ENCODE measurements around the gene USP33.
A peak's percentile ranks its signal among the peaks of the same experiment; 100 is the strongest.
"Not testable (repeated sequence)": the region's sequence is repeated elsewhere in the genome, so short reads cannot be mapped to it uniquely, and the experiment has no call there.

Gene USP33

DNA sequence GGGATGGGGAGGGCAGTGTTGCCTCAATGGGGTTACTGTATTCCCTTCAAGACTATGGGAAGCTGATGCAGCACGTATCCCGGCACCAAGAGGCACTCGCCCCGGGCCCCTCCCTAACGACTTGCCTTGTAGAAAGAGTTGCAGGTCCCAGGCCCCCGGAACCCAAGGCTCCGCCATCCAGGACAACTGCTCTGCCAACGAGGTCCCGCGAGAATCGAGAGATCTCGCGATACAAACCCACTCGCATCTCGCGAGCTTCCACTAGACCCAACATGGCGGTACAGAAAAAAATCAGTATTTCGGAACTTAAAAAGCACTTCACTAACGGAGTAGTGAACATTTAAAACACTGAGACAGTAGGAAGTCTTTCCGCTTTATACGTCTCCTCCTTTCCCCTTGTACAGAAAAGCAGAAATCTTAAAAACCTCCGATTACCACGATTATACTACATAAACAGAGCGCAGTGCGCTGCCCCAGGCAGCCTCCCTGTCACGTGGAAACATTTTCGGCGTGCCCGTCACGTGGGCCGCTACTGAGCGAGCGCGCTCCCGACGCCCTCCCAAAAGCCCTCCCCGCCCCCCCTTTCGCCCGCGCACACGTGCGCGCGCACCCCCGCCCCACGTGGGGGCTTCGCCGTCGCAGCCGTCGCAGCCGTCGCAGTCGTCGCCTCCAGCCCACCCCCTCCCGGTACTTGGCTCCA is 77.0 kb downstream of the USP33 start, which contains the start of gene ZZZ3:
TSS of gene ZZZ3 (minus strand) at position 199 of the 700 bp plus-strand sequence. CDS start 49,304 bp downstream, outside the sequence.
- no peaks in the 10 kb centered on the region for H3K36me3 ChIP-seq (replicated peaks)
- in situ Hi-C loops (cut with HindIII; ENCODE audit: low pct_ligation_motif_present, low sequenced_read_pairs): no loop called here
- H3K27me3 ChIP-seq (replicated peaks): no peaks in the 10 kb centered on the region
- H3K27ac ChIP-seq: peak within 1 kb of the TSS; percentile 97
- TF ChIP-seq, protein P1, sequence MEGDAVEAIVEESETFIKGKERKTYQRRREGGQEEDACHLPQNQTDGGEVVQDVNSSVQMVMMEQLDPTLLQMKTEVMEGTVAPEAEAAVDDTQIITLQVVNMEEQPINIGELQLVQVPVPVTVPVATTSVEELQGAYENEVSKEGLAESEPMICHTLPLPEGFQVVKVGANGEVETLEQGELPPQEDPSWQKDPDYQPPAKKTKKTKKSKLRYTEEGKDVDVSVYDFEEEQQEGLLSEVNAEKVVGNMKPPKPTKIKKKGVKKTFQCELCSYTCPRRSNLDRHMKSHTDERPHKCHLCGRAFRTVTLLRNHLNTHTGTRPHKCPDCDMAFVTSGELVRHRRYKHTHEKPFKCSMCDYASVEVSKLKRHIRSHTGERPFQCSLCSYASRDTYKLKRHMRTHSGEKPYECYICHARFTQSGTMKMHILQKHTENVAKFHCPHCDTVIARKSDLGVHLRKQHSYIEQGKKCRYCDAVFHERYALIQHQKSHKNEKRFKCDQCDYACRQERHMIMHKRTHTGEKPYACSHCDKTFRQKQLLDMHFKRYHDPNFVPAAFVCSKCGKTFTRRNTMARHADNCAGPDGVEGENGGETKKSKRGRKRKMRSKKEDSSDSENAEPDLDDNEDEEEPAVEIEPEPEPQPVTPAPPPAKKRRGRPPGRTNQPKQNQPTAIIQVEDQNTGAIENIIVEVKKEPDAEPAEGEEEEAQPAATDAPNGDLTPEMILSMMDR (IDR thresholded peaks at IDR 0.05; ENCODE audit: low read depth, low read length, missing control alignments): no peak
- peak within 1 kb of the TSS; percentile 78 for H3K4me3 ChIP-seq (ENCODE audit: low read depth, low read length)
- DNase-seq: peak; percentile 94

DNA sequence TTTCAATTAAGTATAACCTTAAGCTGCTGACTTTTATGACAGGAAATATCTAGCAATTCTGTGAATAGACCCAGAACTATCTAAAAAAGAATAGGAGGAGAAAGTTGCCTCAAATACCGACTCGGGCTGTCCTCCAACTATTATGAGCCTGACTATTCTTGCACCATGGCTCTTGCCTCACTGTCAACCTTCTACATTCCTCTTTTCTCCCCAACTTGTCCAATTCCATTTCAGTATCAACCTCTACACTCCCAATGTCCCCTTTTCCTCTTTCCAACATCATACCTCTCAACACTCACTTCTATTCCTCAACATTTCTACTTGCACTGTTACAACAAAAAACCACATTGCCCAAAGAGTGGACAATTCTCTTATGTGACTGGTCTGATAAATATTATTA is 79.5 kb downstream of the USP33 start:
- no peak overlapping the region for H3K4me3 ChIP-seq (ENCODE audit: low read depth, low read length)
- TF ChIP-seq, protein P1 (IDR thresholded peaks at IDR 0.05; ENCODE audit: low read depth, low read length, missing control alignments): no peak
- DNase-seq: no peak
- in situ Hi-C loops (cut with HindIII; ENCODE audit: low pct_ligation_motif_present, low sequenced_read_pairs): no loop called here
- H3K36me3 ChIP-seq (replicated peaks): no peaks in the 10 kb centered on the region
- no peak overlapping the region for H3K27ac ChIP-seq
- no peaks in the 10 kb centered on the region for H3K27me3 ChIP-seq (replicated peaks)

DNA sequence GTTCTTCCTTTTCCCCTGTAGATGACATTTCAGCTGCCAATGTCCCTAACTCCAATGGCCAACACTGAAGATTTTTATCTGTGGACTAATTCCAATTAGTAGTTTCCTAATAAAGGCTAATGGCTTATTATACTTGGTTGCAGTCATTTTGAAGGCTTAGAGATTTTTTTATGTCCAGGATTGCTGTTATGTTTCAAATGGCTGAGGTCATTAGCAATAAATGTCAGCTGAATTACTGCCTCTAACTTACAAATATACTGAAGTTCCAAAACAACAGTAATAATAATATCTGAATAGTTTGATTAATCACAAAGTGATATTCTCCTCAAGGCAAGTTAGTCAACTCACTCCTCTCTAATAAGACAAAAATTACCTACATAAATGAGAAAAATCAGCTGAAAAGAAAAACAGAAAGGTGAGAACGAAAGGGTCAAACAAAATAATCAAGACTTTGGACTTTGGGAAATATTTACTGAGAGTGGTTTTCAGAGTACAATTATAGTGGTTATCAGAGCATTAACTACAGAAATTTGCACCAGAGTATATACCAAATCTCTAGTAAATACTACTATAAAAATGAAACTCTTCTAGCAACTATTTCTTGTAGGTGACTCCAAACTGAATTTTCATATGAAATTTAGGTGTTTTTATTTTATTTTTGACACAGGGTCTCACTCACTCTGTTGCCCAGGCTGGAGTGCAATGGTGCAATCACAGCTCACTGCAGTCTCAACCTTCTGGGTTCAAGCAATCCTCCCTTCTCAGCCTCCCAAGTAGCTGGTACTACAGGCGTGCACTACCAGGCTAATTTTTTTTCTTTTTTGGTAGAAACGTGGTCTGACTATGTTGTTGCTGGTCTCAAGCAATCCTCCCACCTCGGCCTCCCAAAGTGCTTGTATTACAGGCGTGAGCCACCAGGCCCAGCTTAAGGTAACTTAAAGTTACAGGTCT is 80.7 kb downstream of the USP33 start:
- DNase-seq: no peak
- TF ChIP-seq, protein P1 (IDR thresholded peaks at IDR 0.05; ENCODE audit: low read depth, low read length, missing control alignments): no peak
- no peak overlapping the region for H3K4me3 ChIP-seq (ENCODE audit: low read depth, low read length)
- H3K36me3 ChIP-seq (replicated peaks): no peaks in the 10 kb centered on the region
- H3K27ac ChIP-seq: no peak overlapping the region
- no peaks in the 10 kb centered on the region for H3K27me3 ChIP-seq (replicated peaks)
- in situ Hi-C loops (cut with HindIII; ENCODE audit: low pct_ligation_motif_present, low sequenced_read_pairs): no loop called here

DNA sequence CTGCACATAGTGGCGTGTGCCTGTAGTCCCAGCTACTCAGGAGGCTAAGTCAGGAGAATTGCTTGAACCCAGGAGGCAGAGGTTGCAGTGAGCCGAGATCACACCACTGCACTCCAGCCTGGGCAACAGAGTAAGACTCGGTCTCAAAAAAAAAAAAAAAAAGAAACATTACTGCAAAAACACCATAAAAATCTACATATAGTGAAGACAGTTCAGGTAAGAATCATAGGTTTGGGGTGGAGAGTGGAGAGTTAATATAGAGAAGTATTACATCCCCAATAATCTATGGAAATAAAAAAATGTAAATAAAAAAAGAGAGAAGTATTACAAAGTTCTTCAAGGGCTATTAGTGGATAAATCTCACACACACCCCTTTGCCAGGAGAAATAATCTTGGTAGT is 84.8 kb downstream of the USP33 start:
- H3K27me3 ChIP-seq (replicated peaks); H3K4me3 ChIP-seq (ENCODE audit: low read depth, low read length); in situ Hi-C loops (cut with HindIII; ENCODE audit: low pct_ligation_motif_present, low sequenced_read_pairs); H3K27ac ChIP-seq; H3K36me3 ChIP-seq (replicated peaks); DNase-seq: not testable (repeated sequence)

DNA sequence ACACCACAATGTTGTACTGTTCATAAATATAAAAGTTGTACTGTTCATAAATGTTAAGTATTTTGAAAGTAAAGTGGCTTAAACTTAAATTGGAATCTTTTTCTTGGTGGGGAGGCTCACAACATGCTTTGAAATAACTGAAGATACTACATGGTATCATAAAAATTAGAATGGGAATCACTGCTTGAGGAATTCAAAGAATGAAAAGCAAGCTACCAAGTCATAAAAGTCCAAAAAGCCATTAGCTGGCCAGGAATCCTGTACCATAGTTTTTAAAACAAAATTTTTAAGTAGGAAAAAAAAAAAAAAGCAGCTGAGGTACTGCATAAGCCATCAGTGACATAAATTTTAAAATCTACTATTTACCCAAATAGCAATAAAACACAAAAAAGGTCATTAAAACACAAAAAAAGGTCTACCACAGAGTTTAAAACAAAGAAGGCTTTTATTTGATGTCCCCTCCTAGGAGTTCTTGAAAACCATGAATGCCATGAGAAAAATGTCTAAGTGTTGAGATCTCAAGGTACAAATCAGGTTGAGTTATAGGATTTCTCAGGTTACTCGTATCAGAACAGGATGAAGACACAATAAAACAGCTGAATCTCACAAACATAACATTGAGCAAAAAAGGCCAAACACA is 85.8 kb downstream of the USP33 start:
- Histone ChIP-seq H3K36me3 (replicated peaks) (no peaks in the 10 kb centered on the region), H3K27me3 (replicated peaks) (no peaks in the 10 kb centered on the region), H3K4me3 (ENCODE audit: low read depth, low read length) (no peak overlapping the region), H3K27ac (no peak overlapping the region)
- in situ Hi-C loops (cut with HindIII; ENCODE audit: low pct_ligation_motif_present, low sequenced_read_pairs): no loop called here
- no peak for DNase-seq
- TF ChIP-seq, protein P1 (IDR thresholded peaks at IDR 0.05; ENCODE audit: low read depth, low read length, missing control alignments): no peak

DNA sequence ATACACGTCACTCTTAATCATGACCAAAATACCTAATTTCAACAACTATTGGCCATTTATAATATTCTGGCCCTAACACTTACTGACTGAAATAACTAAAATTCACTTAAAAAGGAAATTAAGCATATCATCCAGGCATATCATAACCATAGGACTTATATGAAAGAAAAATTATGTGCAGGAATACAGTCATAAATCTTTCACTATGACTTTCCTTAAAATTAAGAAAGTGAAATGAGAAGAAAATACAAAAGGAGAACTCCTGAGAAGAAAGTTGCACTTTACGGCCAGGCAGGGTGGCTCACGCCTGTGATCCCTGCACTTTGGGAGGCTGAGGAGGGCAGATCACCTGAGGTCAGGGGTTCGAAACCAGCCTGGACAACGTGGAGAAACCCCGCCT is 86.6 kb downstream of the USP33 start:
- no peak overlapping the region for H3K27ac ChIP-seq
- no peak overlapping the region for H3K4me3 ChIP-seq (ENCODE audit: low read depth, low read length)
- DNase-seq: no peak
- no peaks in the 10 kb centered on the region for H3K36me3 ChIP-seq (replicated peaks)
- TF ChIP-seq, protein P1 (IDR thresholded peaks at IDR 0.05; ENCODE audit: low read depth, low read length, missing control alignments): no peak
- no peaks in the 10 kb centered on the region for H3K27me3 ChIP-seq (replicated peaks)
- in situ Hi-C loops (cut with HindIII; ENCODE audit: low pct_ligation_motif_present, low sequenced_read_pairs): no loop called here
